ENCODE data around the gene RRAS. TPM values are rescaled to one million over a fixed set of nuclear protein-coding genes. Genes with fewer than 3 reads are reported as not detected.

RRAS gene
- total RNA-seq, 5 donors from 2014 or later (not counting 1 experiment from before 2014, with no cell fraction given): 8.5 to 15.4 (median 13.0) TPM

- CTCF ChIA-PET: interaction anchor here in 1 of 2 donors (0.7 kb wide), 1 partner anchor 50 kb away, joined by 5 read pairs; no protein-coding TSS in a partner anchor
- Mint-ChIP-seq H3K4me3 (no peak overlapping the region), H3K36me3 (peaks cover 21% of the 10 kb centered on the region), H3K9me3 (no peaks in the 10 kb centered on the region), H3K27ac (peak overlapping the region in 1 of 2 donors; percentile 28), H3K27me3 (no peaks in the 10 kb centered on the region), H3K4me1 (peaks cover 18 to 23% (median 20%) of the 10 kb centered on the region in 3 donors)
- Histone ChIP-seq H3K9me3 (no peaks in the 10 kb centered on the region), H3K27me3 (replicated peaks in 1 of 2; ENCODE audit: control insufficient read depth in 2 of 2, extremely low read depth in 1 of 2, insufficient read depth in 2 of 2, low read length in 1 of 2) (no peaks in the 10 kb centered on the region), H3K36me3 (ENCODE audit: control insufficient read depth in 2 of 2, extremely low read depth in 1 of 2, insufficient read depth in 1 of 2, low read length in 1 of 2) (peaks cover 25 to 75% of the 10 kb centered on the region in 2 donors), H3K4me3 (ENCODE audit: control insufficient read depth in 1 of 2, extremely low read depth in 1 of 2, low read length in 1 of 2) (no peak overlapping the region), H3K4me1 (ENCODE audit: control insufficient read depth in 1 of 2, extremely low read depth in 1 of 2, insufficient read depth in 2 of 2, low read length in 2 of 2) (peaks cover 0 to 17% of the 10 kb centered on the region in 2 experiments), H3K27ac (ENCODE audit: low read length) (no peak overlapping the region)
- ATAC-seq (replicated peaks in 1 of 4): no peak
- WGBS (ENCODE audit: insufficient coverage): 98% methylated on average over 12 of the region's 26 CpGs
- DNase-seq: no peak
- POLR2A ChIA-PET: no interaction called here
Observed at GRCh38 chr19:49599378-49600295, 40.3 kb downstream of the RRAS start.

GRCh38 chr19:49597703-49597974 lies 42.3 kb downstream of the RRAS start:
- DNase-seq (no peak), ATAC-seq (replicated peaks in 1 of 4) (no peak)
- H3K9me3 Mint-ChIP-seq: no peaks in the 10 kb centered on the region
- CTCF ChIA-PET: no interaction called here
- peaks cover 28% of the 10 kb centered on the region for H3K36me3 Mint-ChIP-seq
- H3K27me3 ChIP-seq (replicated peaks in 1 of 2; ENCODE audit: control insufficient read depth in 2 of 2, extremely low read depth in 1 of 2, insufficient read depth in 2 of 2, low read length in 1 of 2): no peaks in the 10 kb centered on the region
- 96% methylated on average over 25 of the region's 29 CpGs for WGBS (ENCODE audit: insufficient coverage)
- H3K4me3 Mint-ChIP-seq: no peak overlapping the region
- no peak overlapping the region for H3K27ac ChIP-seq (ENCODE audit: low read length)
- H3K4me1 Mint-ChIP-seq: peaks cover 27 to 34% (median 33%) of the 10 kb centered on the region in 3 donors
- H3K36me3 ChIP-seq (ENCODE audit: control insufficient read depth in 2 of 2, extremely low read depth in 1 of 2, insufficient read depth in 1 of 2, low read length in 1 of 2): peaks cover 32 to 69% of the 10 kb centered on the region in 2 donors
- H3K27me3 Mint-ChIP-seq: no peaks in the 10 kb centered on the region
- POLR2A ChIA-PET: no interaction called here
- no peak overlapping the region for H3K4me3 ChIP-seq (ENCODE audit: control insufficient read depth in 1 of 2, extremely low read depth in 1 of 2, low read length in 1 of 2)
- H3K27ac Mint-ChIP-seq: no peak overlapping the region
- H3K4me1 ChIP-seq (ENCODE audit: control insufficient read depth in 1 of 2, extremely low read depth in 1 of 2, insufficient read depth in 2 of 2, low read length in 2 of 2): peaks cover 5 to 36% of the 10 kb centered on the region in 2 experiments
- H3K9me3 ChIP-seq: no peaks in the 10 kb centered on the region

- ChIA-PET CTCF (no interaction called here), POLR2A (no interaction called here)
- H3K4me1 Mint-ChIP-seq: peaks cover 29 to 39% (median 37%) of the 10 kb centered on the region in 3 donors
- 98% methylated on average over 60 of the region's 65 CpGs for WGBS (ENCODE audit: insufficient coverage)
- H3K36me3 Mint-ChIP-seq: peaks cover 28% of the 10 kb centered on the region
- Histone ChIP-seq H3K27me3 (replicated peaks in 1 of 2; ENCODE audit: control insufficient read depth in 2 of 2, extremely low read depth in 1 of 2, insufficient read depth in 2 of 2, low read length in 1 of 2) (no peaks in the 10 kb centered on the region), H3K4me3 (ENCODE audit: control insufficient read depth in 1 of 2, extremely low read depth in 1 of 2, low read length in 1 of 2) (no peak overlapping the region), H3K27ac (ENCODE audit: low read length) (no peak overlapping the region), H3K36me3 (ENCODE audit: control insufficient read depth in 2 of 2, extremely low read depth in 1 of 2, insufficient read depth in 1 of 2, low read length in 1 of 2) (peaks cover 31 to 64% of the 10 kb centered on the region in 2 donors), H3K9me3 (no peaks in the 10 kb centered on the region), H3K4me1 (ENCODE audit: control insufficient read depth in 1 of 2, extremely low read depth in 1 of 2, insufficient read depth in 2 of 2, low read length in 2 of 2) (peaks cover 7 to 36% of the 10 kb centered on the region in 2 experiments)
- no peak overlapping the region for H3K27ac Mint-ChIP-seq
- H3K27me3 Mint-ChIP-seq: no peaks in the 10 kb centered on the region
- no peaks in the 10 kb centered on the region for H3K9me3 Mint-ChIP-seq
- H3K4me3 Mint-ChIP-seq: no peak overlapping the region
- no peak for DNase-seq
- no peak for ATAC-seq (replicated peaks in 1 of 4)
Observed at GRCh38 chr19:49596954-49597702, 42.8 kb downstream of the RRAS start.

GRCh38 chr19:49596407-49596806 lies 43.5 kb downstream of the RRAS start:
- H3K36me3 ChIP-seq (ENCODE audit: control insufficient read depth in 2 of 2, extremely low read depth in 1 of 2, insufficient read depth in 1 of 2, low read length in 1 of 2): peaks cover 27 to 59% of the 10 kb centered on the region in 2 donors

GRCh38 chr19:49595819-49596404 lies 44.0 kb downstream of the RRAS start:
- Histone ChIP-seq H3K9me3 (no peaks in the 10 kb centered on the region), H3K4me3 (ENCODE audit: control insufficient read depth in 1 of 2, extremely low read depth in 1 of 2, low read length in 1 of 2) (no peak overlapping the region), H3K27ac (ENCODE audit: low read length) (no peak overlapping the region), H3K27me3 (replicated peaks in 1 of 2; ENCODE audit: control insufficient read depth in 2 of 2, extremely low read depth in 1 of 2, insufficient read depth in 2 of 2, low read length in 1 of 2) (no peaks in the 10 kb centered on the region), H3K4me1 (ENCODE audit: control insufficient read depth in 1 of 2, extremely low read depth in 1 of 2, insufficient read depth in 2 of 2, low read length in 2 of 2) (peaks cover 7 to 34% of the 10 kb centered on the region in 2 experiments), H3K36me3 (ENCODE audit: control insufficient read depth in 2 of 2, extremely low read depth in 1 of 2, insufficient read depth in 1 of 2, low read length in 1 of 2) (peaks cover 27 to 55% of the 10 kb centered on the region in 2 donors)
- Mint-ChIP-seq H3K27me3 (no peaks in the 10 kb centered on the region), H3K4me3 (no peak overlapping the region), H3K9me3 (no peaks in the 10 kb centered on the region), H3K36me3 (peaks cover 25% of the 10 kb centered on the region), H3K27ac (no peak overlapping the region), H3K4me1 (peaks cover 23 to 34% (median 33%) of the 10 kb centered on the region in 3 donors)
- DNase-seq (no peak), ATAC-seq (replicated peaks in 1 of 4) (no peak)
- POLR2A ChIA-PET: no interaction called here
- WGBS (ENCODE audit: insufficient coverage): 95% methylated on average over 25 of the region's 32 CpGs
- CTCF ChIA-PET: interaction anchor here in 1 of 2 donors (0.6 kb wide), 2 partner anchors 16 to 44 kb away, joined by 6 read pairs; no protein-coding TSS in a partner anchor

More at GRCh38 chr19:49596407-49596806, 43.5 kb downstream of the RRAS start:
- H3K27me3 ChIP-seq (replicated peaks in 1 of 2; ENCODE audit: control insufficient read depth in 2 of 2, extremely low read depth in 1 of 2, insufficient read depth in 2 of 2, low read length in 1 of 2): no peaks in the 10 kb centered on the region
- POLR2A ChIA-PET: no interaction called here
- Mint-ChIP-seq H3K4me3 (no peak overlapping the region), H3K27me3 (no peaks in the 10 kb centered on the region), H3K36me3 (peaks cover 28% of the 10 kb centered on the region), H3K27ac (no peak overlapping the region), H3K4me1 (peaks cover 25 to 37% (median 37%) of the 10 kb centered on the region in 3 donors), H3K9me3 (no peaks in the 10 kb centered on the region)
- H3K27ac ChIP-seq (ENCODE audit: low read length): no peak overlapping the region
- H3K4me3 ChIP-seq (ENCODE audit: control insufficient read depth in 1 of 2, extremely low read depth in 1 of 2, low read length in 1 of 2): no peak overlapping the region
- 96% methylated on average over 12 of the region's 15 CpGs for WGBS (ENCODE audit: insufficient coverage)
- DNase-seq: no peak
- ATAC-seq (replicated peaks in 1 of 4): no peak
- H3K4me1 ChIP-seq (ENCODE audit: control insufficient read depth in 1 of 2, extremely low read depth in 1 of 2, insufficient read depth in 2 of 2, low read length in 2 of 2): peaks cover 7 to 34% of the 10 kb centered on the region in 2 experiments
- CTCF ChIA-PET: no interaction called here
- H3K9me3 ChIP-seq: no peaks in the 10 kb centered on the region

Measured in T-cell (primary cell).